ENCODE measurements around the gene CPEB3.
A peak's percentile ranks its signal among the peaks of the same experiment; 100 is the strongest.
"Not testable (repeated sequence)": the region's sequence is repeated elsewhere in the genome, so short reads cannot be mapped to it uniquely, and the experiment has no call there.

The CPEB3 gene

DNA sequence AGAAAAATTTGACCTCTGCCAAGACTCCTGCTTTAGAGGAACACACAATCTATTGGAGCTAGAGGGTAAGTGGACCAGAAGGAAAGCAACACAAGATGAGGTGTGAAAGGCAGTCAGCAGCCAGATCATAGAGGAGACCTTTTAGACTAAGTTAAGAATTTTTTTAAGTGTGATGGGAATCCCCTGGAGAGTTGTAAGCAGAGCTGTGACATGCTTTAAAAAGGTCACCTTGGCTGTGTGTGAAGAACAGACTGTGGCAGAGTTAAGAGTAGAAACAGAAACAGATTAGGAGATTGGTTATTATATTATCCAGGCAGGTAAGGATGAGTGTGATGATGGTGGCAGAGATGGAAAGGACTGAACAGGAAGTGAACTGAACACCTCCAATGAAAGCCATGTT, 23.5 kb downstream of the CPEB3 start:
- DNase-seq (ENCODE audit: low read depth): no peak

DNA sequence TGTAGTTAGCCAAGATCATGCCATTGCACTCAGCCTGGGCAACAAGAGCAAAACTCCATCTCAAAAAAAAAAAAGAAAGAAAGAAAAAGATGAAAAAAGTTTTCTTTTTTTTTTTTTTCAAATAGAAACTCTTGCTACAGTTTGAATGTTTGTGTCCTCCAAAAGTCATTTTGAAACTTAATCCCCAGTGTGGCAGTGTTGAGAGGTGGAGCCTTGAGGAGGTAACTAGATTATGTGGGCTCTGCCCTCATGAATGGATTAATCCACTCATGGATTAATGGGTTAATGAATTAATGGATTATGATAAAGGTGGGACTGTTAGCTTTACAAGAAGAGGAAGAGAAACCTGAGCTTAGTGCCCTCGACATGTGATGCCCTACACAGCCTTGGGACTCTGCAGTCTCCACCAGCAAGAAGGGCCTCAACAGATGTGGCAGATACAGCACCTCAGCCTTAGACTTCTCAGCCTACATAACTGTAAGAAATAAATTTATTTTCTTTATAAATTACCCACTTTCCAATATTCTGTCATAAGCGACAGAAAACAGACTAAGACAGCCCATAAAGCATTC, 25.1 kb downstream of the CPEB3 start:
- no peak for DNase-seq (ENCODE audit: low read depth)

DNA sequence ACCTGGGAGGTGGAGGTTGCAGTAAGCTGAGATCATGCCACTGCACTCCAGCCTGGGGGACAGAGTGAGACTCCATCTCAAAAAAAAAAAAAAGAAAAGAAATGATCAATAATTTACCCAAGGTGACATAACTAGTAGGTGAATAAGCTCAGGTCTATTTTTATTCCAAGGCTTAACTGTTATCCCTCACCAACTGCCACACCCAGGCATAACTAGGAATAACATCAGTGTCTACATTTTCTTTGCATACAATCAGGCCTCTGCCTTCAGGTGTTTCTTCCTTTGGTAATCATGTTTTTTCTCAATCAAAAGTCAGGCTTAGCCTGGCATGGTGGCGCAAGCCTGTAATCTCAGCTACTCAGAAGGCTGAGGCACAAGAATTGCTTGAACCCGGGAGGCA, 26.6 kb downstream of the CPEB3 start:
- no peak for DNase-seq (ENCODE audit: low read depth)

- DNase-seq (ENCODE audit: low read depth): no peak
Observed at GRCh38 chr10:92263396-92263795, 27.5 kb downstream of the CPEB3 start.

DNA sequence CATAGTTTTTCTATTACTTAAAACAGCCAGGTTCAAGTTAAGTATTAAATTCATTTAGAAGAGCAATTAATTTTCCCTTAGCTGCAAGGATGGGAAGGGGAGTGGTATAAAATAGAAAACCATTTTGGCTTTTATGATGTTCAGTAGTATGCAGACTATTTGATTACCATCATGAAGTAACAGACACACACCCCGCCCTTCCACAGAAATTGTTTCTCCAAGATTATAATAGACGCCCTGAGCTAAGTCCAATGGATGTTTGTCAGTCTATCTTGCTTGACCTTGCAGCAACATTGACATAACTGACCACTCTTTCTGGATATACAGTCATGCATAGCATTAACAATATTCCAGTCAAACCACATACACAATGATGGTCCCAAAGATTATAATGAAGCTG, 42.3 kb downstream of the CPEB3 start:
- DNase-seq (ENCODE audit: low read depth): no peak

DNA sequence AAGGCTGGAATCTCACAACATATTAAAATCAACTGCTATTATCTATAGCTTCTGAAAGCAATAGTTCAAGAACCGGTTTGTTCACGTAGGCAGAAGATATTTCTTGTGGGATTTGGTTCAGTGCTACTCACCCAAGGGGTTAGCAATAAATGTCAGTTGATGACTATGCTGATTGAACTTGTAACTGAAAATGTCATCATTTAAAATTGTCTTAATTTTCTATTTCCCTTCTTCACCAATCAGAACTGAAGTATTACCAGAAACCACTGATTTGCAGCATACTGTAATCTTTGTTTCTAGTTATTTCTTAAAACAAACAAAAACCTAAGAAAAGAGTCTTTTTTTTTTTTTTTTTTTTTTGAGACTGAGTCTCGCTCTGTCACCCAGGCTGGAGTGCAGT, 46.1 kb downstream of the CPEB3 start:
- no peak for DNase-seq (ENCODE audit: low read depth)

GRCh38 chr10:92242910-92243671, 47.8 kb downstream of the CPEB3 start:
- DNase-seq (ENCODE audit: low read depth): peak; percentile 5

DNA sequence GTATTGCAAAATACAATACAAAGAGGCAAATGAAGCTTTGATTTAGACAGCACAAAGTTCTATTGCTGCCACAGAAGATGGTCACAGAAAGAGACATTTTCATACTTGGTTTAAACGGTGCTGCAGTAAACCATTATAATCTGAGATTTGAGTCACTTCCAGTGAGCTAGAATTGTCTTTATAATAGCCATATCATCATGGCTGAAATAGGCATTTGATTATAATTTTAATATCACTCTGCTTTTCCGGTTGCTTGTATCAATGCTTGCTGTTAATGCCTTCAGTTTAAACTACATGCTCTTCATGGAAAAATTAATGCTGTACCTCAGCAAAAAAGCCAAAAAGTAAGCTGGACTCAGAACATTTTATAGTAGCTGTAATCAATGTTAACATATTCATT, 48.5 kb downstream of the CPEB3 start:
- DNase-seq (ENCODE audit: low read depth): no peak

- no peak for DNase-seq (ENCODE audit: low read depth)
Observed at GRCh38 chr10:92241501-92241900, 49.4 kb downstream of the CPEB3 start.

GRCh38 chr10:92241158-92241500, 49.7 kb downstream of the CPEB3 start:
- DNase-seq (ENCODE audit: low read depth): no peak

DNA sequence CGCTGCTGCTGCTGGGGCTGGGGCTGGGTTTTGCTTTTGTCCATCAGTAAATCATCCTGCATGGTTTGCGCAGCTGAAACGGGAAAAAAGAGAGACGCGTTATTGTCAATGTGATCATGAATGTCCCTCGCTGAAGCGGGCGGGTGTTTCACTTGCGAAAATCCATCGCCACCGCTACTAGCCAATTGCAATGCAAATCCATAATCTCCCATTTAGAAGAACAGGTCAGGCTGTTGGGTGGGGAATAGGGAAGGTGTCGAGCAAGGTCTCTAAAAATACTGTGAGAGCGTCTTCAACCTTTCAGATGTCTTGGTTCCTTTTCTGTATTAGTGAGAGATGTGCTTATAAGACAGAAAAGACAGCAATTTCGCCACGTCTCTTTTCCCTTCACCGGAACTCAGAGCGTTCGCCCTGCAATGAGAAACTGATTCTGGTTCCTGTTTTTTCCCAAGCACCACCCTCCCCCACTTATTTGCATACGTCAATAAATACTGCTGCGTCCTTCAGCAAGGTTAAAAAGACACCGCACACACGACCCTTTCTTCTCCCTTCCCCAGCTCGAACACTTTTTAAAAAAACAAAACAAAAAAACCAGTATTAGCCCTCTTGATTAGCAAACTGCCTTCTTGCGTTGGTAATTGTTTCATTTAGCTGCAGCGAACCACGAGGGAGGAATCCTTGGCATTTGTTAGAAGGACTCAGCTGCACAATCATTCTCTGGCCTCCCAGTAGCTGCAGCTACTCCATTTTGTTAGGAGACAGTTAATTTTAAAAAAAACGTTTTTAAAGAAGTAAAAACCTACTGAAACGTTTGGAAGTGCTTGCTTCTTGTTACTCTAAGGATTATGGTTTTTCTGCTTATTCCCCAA, 50.4 kb downstream of the CPEB3 start:
- DNase-seq (ENCODE audit: low read depth): no peak

- DNase-seq (ENCODE audit: low read depth): peak; percentile 6
Observed at GRCh38 chr10:92239600-92240288, 51.1 kb downstream of the CPEB3 start.

- no peak for DNase-seq (ENCODE audit: low read depth)
Observed at GRCh38 chr10:92239151-92239599, 51.7 kb downstream of the CPEB3 start.

GRCh38 chr10:92238586-92239098, 52.2 kb downstream of the CPEB3 start:
- DNase-seq (ENCODE audit: low read depth): no peak

GRCh38 chr10:92238054-92238585, 52.8 kb downstream of the CPEB3 start:
- DNase-seq (ENCODE audit: low read depth): no peak

DNA sequence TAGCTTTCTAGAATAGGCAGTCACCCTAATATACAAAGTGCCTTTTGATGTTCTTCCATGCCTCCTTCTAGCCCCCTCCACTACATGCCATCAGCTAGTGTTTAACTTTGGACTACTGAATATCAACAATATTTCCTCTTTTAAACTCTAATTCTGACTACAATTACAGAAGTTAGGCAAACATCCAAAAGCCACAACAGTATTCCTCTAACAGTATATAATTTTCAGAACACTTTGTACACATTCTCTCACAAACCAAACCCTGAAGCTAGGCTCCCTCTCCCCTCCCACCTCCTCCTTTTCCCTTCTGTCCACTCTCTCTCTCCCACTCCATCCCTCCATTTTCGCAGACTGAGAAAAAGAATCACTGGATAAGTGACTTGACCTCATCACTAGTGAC, 59.7 kb downstream of the CPEB3 start:
- no peak for DNase-seq (ENCODE audit: low read depth)

DNA sequence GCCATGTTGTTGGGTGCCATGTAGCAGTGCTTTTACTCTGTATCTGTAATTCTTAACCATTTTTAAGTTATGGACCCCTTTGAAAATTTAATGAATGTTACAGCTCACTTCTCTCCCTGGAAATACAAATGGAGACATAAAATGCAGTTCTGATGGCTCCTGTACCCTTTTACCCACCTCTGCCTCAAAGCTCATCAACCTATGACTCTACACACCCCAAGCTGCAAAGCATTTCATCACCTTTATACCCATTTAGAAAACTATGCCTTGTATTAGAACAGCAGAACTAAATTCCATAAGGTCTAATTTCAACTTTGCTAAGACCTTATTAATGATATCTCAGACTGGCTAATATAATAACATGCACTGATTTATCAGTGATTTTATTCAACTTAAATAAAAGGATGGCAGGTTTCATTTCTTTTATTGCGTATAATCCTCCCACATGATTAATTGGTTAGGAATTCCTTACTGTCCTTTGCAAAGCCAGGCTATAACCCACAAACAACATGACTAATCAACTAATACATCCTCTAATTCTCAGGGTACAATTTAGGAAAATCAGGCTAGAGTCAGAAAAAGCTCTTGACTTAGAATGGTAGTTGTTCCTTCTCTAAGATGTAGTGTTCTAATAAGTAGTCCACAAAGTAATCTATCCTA, 68.1 kb downstream of the CPEB3 start:
- no peak for DNase-seq (ENCODE audit: low read depth)

DNA sequence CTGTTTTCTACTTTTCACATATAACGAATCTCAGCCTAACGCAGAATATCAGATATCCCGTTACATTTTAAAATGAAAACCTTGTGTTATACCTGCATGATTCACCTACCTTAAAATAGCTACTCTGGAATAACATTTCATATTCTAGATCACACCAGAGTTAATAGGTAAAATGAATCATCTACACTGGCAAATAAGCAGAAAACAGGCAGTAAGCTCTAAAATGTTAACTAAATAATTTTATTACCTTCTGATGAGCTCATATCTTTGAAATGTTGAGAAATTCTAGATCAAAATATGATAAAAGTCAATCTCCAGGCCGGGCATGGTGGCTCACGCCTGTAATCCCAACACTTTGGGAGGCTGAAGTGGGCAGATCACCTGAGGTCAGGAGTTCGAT, 71.3 kb downstream of the CPEB3 start:
- DNase-seq (ENCODE audit: low read depth): no peak

GRCh38 chr10:92218569-92218968, 72.3 kb downstream of the CPEB3 start:
- DNase-seq (ENCODE audit: low read depth): no peak

DNA sequence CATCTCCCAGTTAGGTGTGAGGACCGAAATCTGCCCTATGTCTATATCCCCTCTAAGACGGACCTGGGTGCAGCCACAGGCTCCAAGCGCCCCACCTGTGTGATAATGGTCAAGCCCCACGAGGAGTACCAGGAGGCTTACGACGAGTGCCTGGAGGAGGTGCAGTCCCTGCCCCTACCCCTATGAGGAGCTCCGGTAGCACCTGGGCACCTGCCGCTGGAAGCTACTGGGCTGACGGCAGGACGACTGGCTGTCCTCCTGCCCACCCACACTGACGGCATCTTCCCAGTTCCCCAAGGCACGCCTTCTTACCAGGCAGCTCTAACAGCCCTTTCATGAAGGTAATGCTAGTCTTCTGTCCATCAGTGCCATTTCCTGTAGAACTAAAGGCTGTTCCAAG, 74.3 kb downstream of the CPEB3 start:
- DNase-seq (ENCODE audit: low read depth): not testable (repeated sequence)

GRCh38 chr10:92215222-92215621, 75.7 kb downstream of the CPEB3 start:
- DNase-seq (ENCODE audit: low read depth): not testable (repeated sequence)
